Fibroblast of pulmonary artery (primary cell): Measurements from ENCODE around the gene REXO2.

Experiments
- DNase-seq: peaks from one replicate; pipeline ENCODE4 v3.0.0-alpha.2; 2010; ENCODE audit warnings: low read depth
- H3K4me3 ChIP-seq: replicated peaks from 2 replicates; pipeline ENCODE4 v1.5.1; 2011; ENCODE audit warnings: low read depth, mild to moderate bottlenecking, control low read depth, low read length, moderate library complexity
- TF ChIP-seq, protein P1 (sequence below): IDR thresholded peaks from 2 replicates; pipeline ENCODE4 v1.5.1; 2011; ENCODE audit warnings: mild to moderate bottlenecking, control low read depth, low read length, inconsistent platforms; ENCODE audit errors: missing control alignments

The REXO2 gene

DNA sequence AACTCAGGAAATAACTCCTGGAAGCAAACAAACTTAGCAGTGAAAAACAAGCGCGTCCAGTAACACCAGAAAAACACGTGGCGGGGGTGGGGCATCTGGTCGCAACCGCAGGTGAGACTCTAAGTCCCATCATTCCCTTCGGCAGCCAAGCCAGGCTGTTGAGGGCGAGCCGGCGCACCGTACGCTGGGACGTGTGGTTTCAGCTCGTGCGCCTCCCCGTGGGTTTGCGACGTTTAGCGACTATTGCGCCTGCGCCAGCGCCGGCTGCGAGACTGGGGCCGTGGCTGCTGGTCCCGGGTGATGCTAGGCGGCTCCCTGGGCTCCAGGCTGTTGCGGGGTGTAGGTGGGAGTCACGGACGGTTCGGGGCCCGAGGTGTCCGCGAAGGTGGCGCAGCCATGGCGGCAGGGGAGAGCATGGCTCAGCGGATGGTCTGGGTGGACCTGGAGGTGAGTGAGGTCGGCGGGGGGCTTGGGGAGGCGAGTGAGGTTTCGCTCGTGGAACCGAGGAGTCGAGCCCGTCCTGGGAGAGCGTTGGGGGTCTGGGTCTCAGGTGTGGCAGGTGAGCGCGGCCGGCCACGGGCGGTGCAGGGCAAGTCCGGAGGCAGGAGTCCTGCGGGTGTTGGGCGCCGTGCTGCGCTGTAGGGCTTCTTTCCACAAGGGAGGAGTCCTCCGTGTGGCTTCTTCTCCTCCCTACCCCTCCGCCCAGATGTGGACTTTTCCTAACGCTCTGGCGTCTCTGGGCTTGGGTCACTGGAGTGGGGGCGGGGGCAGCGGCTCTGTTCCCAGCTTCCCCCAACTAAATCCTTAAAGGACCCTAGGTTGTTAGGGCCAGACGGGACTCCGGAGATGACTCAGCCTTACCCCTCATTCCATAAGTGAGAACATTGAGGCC is at the start of gene REXO2:
TSS of gene REXO2 (plus strand) at position 239 of the 892 bp plus-strand sequence. CDS start at position 301, 62 bp downstream.
- peak within 1 kb of the TSS; percentile 94 for H3K4me3 ChIP-seq
- peak; percentile 97 for DNase-seq
- TF ChIP-seq, protein P1, sequence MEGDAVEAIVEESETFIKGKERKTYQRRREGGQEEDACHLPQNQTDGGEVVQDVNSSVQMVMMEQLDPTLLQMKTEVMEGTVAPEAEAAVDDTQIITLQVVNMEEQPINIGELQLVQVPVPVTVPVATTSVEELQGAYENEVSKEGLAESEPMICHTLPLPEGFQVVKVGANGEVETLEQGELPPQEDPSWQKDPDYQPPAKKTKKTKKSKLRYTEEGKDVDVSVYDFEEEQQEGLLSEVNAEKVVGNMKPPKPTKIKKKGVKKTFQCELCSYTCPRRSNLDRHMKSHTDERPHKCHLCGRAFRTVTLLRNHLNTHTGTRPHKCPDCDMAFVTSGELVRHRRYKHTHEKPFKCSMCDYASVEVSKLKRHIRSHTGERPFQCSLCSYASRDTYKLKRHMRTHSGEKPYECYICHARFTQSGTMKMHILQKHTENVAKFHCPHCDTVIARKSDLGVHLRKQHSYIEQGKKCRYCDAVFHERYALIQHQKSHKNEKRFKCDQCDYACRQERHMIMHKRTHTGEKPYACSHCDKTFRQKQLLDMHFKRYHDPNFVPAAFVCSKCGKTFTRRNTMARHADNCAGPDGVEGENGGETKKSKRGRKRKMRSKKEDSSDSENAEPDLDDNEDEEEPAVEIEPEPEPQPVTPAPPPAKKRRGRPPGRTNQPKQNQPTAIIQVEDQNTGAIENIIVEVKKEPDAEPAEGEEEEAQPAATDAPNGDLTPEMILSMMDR: peak; percentile 32

DNA sequence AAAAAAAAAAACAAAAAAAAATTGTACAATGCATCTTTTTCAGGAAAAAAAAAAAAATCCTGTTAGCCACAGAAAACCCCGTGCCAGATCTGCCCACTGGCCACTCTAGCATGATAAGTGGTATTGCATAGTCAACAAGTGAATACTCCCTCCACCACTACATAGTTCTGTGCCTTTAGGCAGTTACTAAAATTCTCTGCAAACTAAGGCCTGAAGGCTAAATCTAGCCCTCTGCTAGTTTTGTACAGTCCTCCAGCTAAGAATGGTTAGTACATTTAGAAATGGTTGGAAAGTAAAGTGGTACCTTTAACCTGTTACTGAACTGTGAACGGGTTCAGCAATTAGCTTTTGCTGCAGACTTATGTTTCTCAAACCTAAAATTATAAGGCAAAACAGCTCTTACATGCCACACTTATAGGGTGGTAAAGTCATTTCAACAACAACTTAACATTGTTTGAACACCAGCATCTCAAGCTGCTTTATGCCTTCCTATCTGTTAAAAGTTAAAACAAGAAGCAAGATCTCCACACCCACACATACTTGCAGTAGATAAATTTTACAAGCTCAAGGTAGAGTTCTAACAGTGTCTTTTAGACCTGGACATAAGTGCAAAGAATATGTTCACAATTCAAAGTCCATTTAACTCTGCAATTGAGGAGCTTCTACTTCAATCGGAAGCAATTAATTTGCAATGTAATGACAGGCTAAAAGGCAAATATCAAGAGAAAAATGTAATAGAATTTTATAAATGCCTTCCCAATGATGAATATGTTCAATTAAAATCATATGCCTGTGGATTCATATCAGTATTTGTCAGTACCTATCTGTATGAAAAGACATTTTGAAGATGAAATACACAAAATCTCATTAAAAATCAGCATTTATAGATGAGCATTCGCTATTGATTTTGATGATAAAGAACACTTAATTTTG is 46.3 kb upstream of the REXO2 start:
- H3K4me3 ChIP-seq: no peak overlapping the region
- TF ChIP-seq, protein P1: no peak
- no peak for DNase-seq

DNA sequence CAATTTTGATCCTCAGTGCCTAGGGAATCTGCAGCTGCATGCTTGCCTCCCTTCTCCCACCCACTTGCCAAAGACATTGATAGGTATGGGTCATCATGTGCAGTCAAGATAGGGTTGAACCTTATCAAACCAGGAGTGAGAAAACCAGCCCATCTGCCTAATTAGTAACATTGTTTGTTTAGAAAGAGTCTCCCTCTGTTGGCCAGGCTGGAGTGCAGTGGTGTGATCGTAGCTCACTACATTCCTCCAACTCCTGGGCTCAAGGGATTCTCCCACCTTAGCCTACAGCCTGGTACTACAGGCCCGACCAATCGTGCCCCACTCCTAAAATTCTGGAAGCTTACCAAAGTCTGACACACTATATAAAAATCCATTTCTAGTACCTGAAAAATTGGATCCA is 43.5 kb upstream of the REXO2 start:
- H3K4me3 ChIP-seq: no peak overlapping the region
- no peak for DNase-seq
- TF ChIP-seq, protein P1: peak; percentile 40

DNA sequence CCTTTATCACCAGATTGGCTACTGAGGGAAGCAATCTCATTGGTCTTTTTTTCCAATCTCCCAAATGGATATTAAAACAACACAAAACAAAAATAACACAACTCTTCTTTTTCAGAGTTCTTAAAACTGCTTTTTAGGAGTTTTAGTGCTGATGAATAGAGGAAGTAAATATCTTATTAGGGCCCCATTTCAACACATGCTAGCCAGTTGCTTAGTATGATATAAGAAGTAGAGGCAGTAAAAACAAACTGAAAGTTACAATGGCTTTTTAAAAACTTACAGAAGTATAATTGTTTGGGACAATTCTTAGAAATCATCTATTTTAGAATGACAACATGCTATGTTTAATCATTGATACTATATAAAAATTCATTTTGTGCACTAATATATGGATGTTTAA is 42.4 kb upstream of the REXO2 start:
- H3K4me3 ChIP-seq: no peak overlapping the region
- DNase-seq: no peak
- TF ChIP-seq, protein P1: no peak

DNA sequence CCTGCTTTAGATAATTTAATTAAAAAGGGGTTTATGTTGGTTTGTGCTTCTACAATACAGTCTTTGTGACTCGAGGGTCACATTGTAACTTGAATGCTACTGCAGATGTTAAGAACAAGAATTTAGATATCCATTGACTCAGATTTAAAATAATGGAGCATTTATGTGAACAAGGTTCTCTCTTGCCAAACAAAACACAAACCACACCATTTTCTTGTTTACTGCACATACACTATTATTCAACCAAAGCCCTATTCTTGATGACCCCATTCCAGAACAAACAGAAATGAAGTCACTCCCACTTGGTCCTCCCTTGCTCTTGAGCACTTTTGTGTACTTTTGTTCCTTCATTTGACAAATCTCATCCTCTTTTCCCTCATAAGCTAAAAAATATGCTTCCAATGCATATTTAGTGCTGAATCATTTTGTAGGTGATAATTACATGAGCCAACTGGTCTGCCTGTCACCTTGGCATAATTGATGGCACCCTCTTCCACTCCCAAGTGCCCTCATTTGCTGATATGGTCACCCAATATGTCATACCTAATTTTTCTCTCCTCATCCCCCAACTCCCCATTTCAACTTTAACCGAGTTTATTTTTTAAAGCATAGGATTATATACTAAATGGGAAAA is 41.8 kb upstream of the REXO2 start:
- no peak for DNase-seq
- TF ChIP-seq, protein P1: no peak
- no peak overlapping the region for H3K4me3 ChIP-seq

DNA sequence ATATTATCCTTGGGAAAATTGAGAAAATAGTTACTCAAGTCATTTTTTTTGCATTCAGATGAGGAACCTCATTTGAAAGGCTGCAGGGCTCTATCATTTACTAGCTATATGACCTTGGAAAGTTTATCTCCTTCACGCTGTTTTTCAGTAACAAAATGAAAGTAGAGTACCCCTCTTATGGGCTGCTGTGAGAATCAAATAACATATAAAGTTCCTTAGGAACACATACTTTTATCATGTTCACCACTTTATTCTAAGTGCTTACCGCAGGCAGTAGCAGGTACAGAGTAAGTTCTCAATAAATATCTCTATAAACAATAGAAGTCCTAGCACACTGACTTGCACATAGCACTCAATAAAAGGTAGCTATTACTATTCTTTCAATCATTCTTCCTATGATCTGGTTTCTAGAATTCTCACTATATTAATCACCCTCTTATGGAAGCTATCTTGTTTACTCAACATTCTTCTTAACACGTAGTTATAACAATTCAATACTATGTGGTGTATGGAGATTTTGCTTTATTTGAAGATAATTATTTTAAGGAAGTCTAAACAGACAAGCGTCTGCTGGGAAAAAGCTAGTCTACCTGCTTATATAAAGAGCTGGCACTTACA is 40.9 kb upstream of the REXO2 start:
- no peak for DNase-seq
- TF ChIP-seq, protein P1: no peak
- H3K4me3 ChIP-seq: peak overlapping the region; percentile 95
